Body of pancreas (tissue), 4 donors: ENCODE data around the gene WBP1. TPM values are rescaled to one million over a fixed set of nuclear protein-coding genes. Genes with fewer than 3 reads are reported as not detected.
"Not testable (repeated sequence)": the region's sequence is repeated elsewhere in the genome, so short reads cannot be mapped to it uniquely, and the experiment has no call there.

Experiments used
- ATAC-seq: fragments of 150-250 bp; one replicate; pipeline ENCODE4 v1.9.1; 2016
- DNase-seq, 4 donors: peaks; one replicate each; pipeline ENCODE4 v3.0.0-alpha.2; 2019
- H3K27ac ChIP-seq, 4 donors: fragments of 200-600 bp; sonication (generic); 1 replicate in 3 of 4; 2 replicates in 1 of 4; pipeline versions ENCODE4 v1.5.1 to v1.6.1; 2016 to 2019; ENCODE audit warnings: mild to moderate bottlenecking in 1 of 4, mixed read lengths in 1 of 4, moderate library complexity in 1 of 4
- H3K27me3 ChIP-seq, 2 donors: fragments of 200-600 bp; sonication (generic); one replicate each; pipeline ENCODE4 v1.6.0; 2016; ENCODE audit warnings: mild to moderate bottlenecking in 1 of 2
- H3K36me3 ChIP-seq, 2 donors: fragments of 200-600 bp; sonication (generic); replicated peaks in 1 of 2; 2 replicates each; pipeline ENCODE4 v1.5.1; 2016; ENCODE audit warnings: low read depth in 2 of 2; ENCODE audit not compliant: insufficient read depth in 1 of 2
- H3K4me1 ChIP-seq: fragments of 200-600 bp; sonication (generic); one replicate; pipeline ENCODE4 v1.6.0; 2016
- H3K4me3 ChIP-seq, 2 donors: fragments of 200-600 bp; sonication (generic); 1 replicate in 1 of 2; 2 replicates in 1 of 2; pipeline ENCODE4 v1.5.1; 2016 to 2019
- H3K9me3 ChIP-seq, 3 donors: fragments of 200-600 bp; sonication (generic); 1 replicate in 2 of 3; 2 replicates in 1 of 3; pipeline ENCODE4 v1.5.1; 2016
- POLR2A ChIP-seq, 3 donors: fragments of 450-650 bp; IDR thresholded peaks; one replicate each; pipeline ENCODE4 v1.6.1; 2016; ENCODE audit warnings: antibody characterized with exemption in 3 of 3, mild to moderate bottlenecking in 2 of 3
- WGBS, 2 donors: methylation state at CpG; one replicate each; pipeline ENCODE4 v1.1.5; 2017; 5-methylcytosine and 5-hydroxymethylcytosine counted together
- intact Hi-C: fragments of 100-400 bp; cut with DNase I; formaldehyde crosslinking; loops from one replicate; pipeline ENCODE4 v1.15.1; 2023
- total RNA-seq, 2 donors: library from RNA; depleted of rRNA; stranded (reverse); fragments of >200 nt; gene quantifications; one replicate each; pipeline ENCODE4 v1.1.0, GENCODE V29; 2016
- TF ChIP-seq, protein P1 (sequence below), 7 experiments: fragments of 450-650 bp in 4 of 7; fragments of 200-600 bp in 3 of 7; sonication (generic) in 3 of 7; IDR thresholded peaks; one replicate each; pipeline ENCODE4 v1.5.1; 2016 to 2019; ENCODE audit warnings: antibody characterized with exemption in 7 of 7

The WBP1 gene
- total RNA-seq, 2 donors from 2014 or later, result 35.3 to 56.3 TPM

DNA sequence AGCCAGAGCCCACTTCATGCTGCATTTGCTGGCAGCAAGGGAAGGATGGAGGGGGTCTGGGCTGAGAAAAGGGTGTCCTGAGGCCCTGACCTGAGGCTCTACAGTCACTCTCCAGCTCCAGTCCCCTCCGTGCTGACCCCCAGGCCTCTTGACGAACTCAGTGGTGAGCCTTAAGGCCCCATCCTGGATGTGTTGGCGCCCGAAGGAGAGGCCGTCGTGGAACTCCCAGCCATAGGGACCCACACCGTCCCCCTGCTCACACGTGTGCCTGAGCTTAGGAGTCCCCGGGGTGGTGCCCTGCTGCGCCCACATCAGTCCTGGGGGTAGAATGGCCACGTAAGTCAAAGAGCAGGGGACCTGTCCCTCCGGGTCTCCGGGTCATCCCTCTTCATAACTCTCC lies 6.2 kb downstream of the WBP1 start:
- no peaks in the 10 kb centered on the region for H3K27me3 ChIP-seq
- H3K4me1 ChIP-seq, result peaks cover 33% of the 10 kb centered on the region
- no peak for DNase-seq
- intact Hi-C loops, result no loop called here
- H3K9me3 ChIP-seq, result no peaks in the 10 kb centered on the region
- peak overlapping the region in 3 of 4 donors; percentile 64 to 89 (median 85) for H3K27ac ChIP-seq
- WGBS, 2 donors, result 4 to 7% methylated on average over 10 to 13 of the region's 13 CpGs
- no peaks in the 10 kb centered on the region for H3K36me3 ChIP-seq
- H3K4me3 ChIP-seq, result peak overlapping the region; percentile 92 to 93
- TF ChIP-seq, protein P1, sequence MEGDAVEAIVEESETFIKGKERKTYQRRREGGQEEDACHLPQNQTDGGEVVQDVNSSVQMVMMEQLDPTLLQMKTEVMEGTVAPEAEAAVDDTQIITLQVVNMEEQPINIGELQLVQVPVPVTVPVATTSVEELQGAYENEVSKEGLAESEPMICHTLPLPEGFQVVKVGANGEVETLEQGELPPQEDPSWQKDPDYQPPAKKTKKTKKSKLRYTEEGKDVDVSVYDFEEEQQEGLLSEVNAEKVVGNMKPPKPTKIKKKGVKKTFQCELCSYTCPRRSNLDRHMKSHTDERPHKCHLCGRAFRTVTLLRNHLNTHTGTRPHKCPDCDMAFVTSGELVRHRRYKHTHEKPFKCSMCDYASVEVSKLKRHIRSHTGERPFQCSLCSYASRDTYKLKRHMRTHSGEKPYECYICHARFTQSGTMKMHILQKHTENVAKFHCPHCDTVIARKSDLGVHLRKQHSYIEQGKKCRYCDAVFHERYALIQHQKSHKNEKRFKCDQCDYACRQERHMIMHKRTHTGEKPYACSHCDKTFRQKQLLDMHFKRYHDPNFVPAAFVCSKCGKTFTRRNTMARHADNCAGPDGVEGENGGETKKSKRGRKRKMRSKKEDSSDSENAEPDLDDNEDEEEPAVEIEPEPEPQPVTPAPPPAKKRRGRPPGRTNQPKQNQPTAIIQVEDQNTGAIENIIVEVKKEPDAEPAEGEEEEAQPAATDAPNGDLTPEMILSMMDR (IDR thresholded peaks at IDR 0.05), result no peak
- TF ChIP-seq POLR2A (IDR thresholded peaks at IDR 0.05), result no peak
- peak; percentile 4 for ATAC-seq

DNA sequence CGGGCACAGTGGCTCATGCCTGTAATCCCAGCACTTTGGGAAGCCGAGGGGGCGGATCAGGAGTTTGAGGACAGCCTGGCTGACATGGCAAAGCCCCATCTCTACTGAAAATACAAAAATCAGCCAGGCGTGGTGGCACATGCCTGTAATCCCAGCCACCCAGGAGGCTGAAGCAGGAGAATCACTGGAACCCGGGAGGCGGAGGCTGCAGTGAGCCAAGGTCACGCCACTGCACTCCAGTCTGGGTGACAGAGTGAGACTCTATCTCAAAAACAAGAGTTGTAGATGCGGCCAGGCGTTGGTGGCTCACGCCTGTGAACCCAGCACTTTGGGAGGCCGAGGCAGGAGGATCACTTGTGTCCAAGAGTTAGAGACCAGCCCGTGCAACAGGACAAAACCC lies 12.5 kb downstream of the WBP1 start:
- intact Hi-C loops, result not testable (repeated sequence)
- 89 to 90% methylated on average over 9 to 12 of the region's 12 CpGs for WGBS, 2 donors

DNA sequence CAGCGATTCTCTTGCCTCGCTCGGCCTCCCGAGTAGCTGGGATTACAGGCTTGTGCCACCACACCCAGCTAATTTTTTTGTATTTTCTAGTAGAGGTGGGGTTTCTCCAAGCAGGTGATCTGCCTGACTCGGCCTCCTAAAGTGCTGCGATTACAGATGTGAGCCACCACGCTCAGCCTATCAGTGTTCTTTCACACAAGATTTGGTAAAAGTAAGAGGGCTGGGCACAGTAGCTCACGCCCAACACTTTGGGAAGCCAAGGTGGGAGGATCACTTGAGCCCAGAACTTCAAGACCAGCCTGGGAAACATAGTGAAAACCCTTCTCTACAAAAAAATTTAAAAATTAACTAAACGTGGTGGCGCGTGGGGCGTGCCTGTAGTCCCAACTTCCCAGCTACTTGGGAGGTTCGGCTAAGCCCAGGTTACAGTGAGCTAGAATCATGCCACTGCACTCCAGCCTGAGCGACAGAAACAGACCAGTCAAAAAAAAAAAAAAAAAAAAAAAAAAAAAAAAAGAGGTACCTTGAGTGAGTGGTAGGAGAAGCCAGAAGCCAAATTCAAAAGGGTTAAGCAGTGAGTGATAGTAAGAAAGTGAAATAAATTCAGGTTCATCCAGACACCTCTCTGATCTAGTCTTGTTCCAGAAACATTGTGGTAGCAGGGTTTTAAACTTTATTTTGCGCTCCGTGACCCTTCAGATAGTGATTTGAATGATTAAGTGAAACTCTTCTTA lies 13.3 kb downstream of the WBP1 start:
- H3K36me3 ChIP-seq, result peaks cover 0 to 3% of the 10 kb centered on the region in 2 donors
- peak overlapping the region; percentile 73 to 92 (median 90) for H3K27ac ChIP-seq
- ATAC-seq, result no peak
- H3K4me3 ChIP-seq, result peak overlapping the region; percentile 28 to 54
- whole genome bisulfite sequencing, 2 donors, result 53 to 57% methylated on average over 16 of the region's 16 CpGs
- no peak for TF ChIP-seq POLR2A (IDR thresholded peaks at IDR 0.05)
- TF ChIP-seq, protein P1 (IDR thresholded peaks at IDR 0.05), result no peak
- H3K27me3 ChIP-seq, result no peaks in the 10 kb centered on the region
- intact Hi-C loops, result no loop called here
- H3K4me1 ChIP-seq, result peaks cover 23% of the 10 kb centered on the region
- H3K9me3 ChIP-seq, result no peaks in the 10 kb centered on the region
- no peak for DNase-seq

More for the DNA sequence above, 12.5 kb downstream of the WBP1 start:
- H3K4me1 ChIP-seq, result peaks cover 30% of the 10 kb centered on the region
- not testable (repeated sequence) for ATAC-seq, H3K36me3 ChIP-seq, H3K27ac ChIP-seq, DNase-seq, H3K4me3 ChIP-seq, H3K9me3 ChIP-seq, H3K27me3 ChIP-seq
- peak in 1 of 3 donors; percentile 6 for TF ChIP-seq POLR2A (IDR thresholded peaks at IDR 0.05)

DNA sequence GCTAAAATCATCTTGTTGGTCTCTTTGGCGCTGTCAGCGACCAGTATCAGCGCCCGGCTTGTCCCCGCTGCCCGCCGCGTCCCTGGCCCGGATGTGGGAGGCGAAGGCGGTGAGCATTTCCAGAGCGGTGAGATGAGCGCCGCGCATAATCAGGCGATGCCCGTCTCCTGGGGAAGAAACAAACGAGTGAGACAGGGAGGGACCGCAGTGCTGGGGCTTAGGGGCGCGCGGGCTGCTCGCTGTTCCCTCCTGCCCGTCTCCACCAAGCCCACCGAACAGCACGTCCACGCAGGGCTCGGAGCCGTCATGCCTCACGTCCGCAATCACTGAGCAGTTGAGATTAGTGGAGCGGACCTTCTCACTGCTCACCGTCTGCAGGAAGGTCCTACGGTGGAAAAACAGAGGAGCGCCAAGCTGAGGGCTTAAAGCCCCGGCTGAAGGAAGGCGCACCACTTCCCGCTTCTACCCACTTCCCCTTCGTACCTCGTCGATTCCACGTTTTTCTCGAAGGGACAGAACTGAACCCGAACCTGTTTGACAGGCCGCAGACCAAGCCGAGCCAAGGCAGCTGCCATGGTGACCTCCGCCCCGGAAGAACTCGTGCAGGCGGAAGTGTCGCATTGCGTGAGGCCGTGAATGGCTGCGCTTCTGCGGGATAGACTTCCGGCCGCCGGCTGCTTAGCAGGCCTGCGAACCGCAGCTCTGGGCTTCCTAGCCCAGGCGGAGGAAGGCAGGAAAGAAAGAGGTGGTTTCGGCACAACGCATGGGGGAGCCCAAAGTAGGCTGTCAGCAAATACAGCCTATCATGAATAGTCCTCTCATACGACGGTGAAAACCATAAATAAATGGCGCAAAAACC lies 14.1 kb downstream of the WBP1 start, which contains the start of gene MRPL53:
Gene MRPL53, minus strand, starts transcription at position 595 of the 859 bp plus-strand sequence. Its CDS starts 20 bp downstream, at position 575.
- Histone ChIP-seq H3K4me3 (peak within 1 kb of the TSS; percentile 28 to 54), H3K9me3 (no peaks in the 10 kb centered on the region), H3K27ac (peak within 1 kb of the TSS; percentile 73 to 92 (median 90)), H3K27me3 (no peaks in the 10 kb centered on the region), H3K36me3 (peaks cover 0 to 3% of the 10 kb centered on the region in 2 donors), H3K4me1 (peaks cover 22% of the 10 kb centered on the region)
- intact Hi-C loops, result no loop called here
- TF ChIP-seq, protein P1 (IDR thresholded peaks at IDR 0.05), result no peak
- TF ChIP-seq POLR2A (IDR thresholded peaks at IDR 0.05), result peak; percentile 59 to 91 (median 88)
- DNase-seq (peak; percentile 94 to 96 (median 95)), ATAC-seq (peak; percentile 96)
- WGBS, 2 donors, result 0 to 1% methylated on average over 47 to 66 of the region's 66 CpGs

DNA sequence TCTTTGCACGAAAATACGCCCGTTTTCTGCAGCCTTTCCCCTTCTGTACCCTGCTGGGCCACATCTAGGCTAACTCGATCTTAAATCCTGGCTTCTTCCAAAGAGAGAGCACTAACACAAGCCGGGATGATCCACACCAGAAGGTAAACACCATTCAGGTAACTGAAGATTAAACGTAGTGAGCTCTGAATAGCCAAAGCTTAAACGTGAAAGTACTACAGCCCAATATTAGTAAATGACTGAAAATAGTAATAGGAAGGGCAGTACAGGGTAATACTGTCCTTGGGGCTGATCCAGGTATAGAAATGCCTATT lies 14.7 kb downstream of the WBP1 start:
- Histone ChIP-seq H3K4me3 (peak overlapping the region; percentile 28 to 54), H3K27ac (peak overlapping the region; percentile 73 to 92 (median 90)), H3K36me3 (peaks cover 0 to 3% of the 10 kb centered on the region in 2 donors), H3K27me3 (no peaks in the 10 kb centered on the region), H3K9me3 (no peaks in the 10 kb centered on the region), H3K4me1 (peaks cover 22% of the 10 kb centered on the region)
- 4 to 11% methylated on average over 7 of the region's 7 CpGs for WGBS, 2 donors
- TF ChIP-seq, protein P1 (IDR thresholded peaks at IDR 0.05), result no peak
- no peak for DNase-seq
- intact Hi-C loops, result no loop called here
- peak; percentile 6 for ATAC-seq
